Activated CD8-positive, alpha-beta memory T cell treated with anti-CD3 and anti-CD28 coated beads, Interleukin-2, amount 50 U/mL, for 24 hours (primary cell): ENCODE measurements around the gene AMDHD2.
"Not testable (repeated sequence)": the region's sequence is repeated elsewhere in the genome, so short reads cannot be mapped to it uniquely, and the experiment has no call there.

Experiments used
- DNase-seq: peaks from one replicate; pipeline ENCODE4 v3.0.0-alpha.2; 2020; ENCODE audit errors: extremely low read depth

AMDHD2 gene

GRCh38 chr16:2517954-2518605, 2.1 kb upstream of the AMDHD2 start:
- DNase-seq: no peak

DNA sequence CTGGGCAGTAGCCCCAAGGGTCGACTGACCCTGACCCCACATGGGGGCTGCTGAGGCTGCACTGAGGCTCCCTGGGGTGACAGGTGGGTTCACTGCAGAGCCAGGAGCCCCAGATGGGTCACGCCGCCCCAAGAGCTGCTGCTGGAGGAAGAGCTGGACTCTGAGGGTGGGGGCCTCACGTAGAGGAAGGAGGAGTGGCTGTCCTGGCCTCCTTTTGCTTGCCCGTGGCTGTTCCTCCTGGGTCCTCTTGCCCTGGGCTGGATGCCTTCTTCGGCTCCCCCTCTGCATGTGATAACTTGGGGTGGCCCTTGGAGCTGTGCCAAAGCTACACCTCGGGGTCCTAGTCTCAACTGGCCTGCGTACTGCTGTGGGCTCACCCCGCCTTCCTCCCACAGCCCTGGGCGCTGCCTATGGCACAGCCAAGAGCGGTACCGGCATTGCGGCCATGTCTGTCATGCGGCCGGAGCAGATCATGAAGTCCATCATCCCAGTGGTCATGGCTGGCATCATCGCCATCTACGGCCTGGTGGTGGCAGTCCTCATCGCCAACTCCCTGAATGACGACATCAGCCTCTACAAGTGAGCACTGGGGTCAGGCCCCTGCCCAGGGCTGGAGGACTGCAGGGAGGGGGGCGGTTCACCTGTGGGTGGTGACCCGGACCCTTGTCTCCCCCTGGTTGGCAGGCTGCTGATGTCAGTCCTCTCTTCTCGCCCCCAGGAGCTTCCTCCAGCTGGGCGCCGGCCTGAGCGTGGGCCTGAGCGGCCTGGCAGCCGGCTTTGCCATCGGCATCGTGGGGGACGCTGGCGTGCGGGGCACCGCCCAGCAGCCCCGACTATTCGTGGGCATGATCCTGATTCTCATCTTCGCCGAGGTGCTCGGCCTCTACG, 1.1 kb upstream of the AMDHD2 start:
- DNase-seq: no peak

- no peak for DNase-seq
These were observed 475 bp upstream of the AMDHD2 start for GRCh38 chr16:2519711-2520080.

- DNase-seq: no peak
These were observed 787 bp downstream of the AMDHD2 start for GRCh38 chr16:2520784-2521531.

DNA sequence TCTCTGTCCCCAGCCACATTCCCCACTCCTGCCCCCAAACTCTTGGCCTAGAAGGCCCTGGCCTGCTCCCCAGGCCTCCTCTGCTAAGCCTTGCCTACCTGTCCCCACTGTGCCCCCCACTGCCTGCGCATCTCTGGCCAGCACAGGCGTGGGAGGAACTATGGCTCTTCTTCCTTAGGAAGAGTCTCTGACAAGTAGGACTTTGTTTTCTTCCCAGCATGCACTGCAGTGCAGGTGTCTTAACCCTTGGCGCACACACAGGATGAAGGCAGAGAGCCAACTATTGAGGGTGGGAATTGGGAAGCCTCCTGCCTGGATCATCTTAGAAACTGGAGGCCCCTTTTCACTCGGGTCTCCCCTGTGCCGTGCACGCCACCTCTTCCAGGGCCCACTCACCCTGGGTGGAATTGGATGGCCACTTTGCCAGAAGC, 3.6 kb downstream of the AMDHD2 start:
- no peak for DNase-seq

DNA sequence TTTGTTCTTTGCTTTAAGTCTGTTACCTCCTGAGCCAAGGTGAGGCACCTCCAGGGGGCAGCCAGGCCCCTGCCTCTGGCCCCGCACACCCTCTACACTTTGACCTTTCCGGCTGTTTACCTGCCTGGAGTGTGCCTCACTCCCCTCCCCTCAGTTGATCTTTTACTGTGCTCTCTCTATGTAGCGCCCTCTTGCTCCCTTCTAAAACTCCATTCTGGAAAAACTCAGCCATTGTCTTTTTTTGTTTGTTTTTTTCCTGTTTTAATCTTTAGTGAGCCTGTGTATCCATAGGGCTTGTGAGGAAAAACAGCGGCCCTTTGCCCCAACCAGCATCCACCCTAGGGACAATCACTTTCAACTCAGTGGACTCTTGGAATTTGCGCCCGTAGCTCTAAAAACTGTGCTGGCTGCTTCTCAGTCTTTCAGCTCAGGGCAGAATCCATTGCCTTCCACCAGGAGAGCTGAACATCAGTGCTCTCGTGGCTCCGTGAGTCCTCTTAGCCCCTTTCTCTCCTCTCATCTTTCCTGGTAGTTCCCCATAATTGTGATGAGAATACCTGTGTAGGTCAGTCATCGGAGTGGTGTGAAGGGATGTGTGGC, 4.3 kb downstream of the AMDHD2 start:
- no peak for DNase-seq

DNA sequence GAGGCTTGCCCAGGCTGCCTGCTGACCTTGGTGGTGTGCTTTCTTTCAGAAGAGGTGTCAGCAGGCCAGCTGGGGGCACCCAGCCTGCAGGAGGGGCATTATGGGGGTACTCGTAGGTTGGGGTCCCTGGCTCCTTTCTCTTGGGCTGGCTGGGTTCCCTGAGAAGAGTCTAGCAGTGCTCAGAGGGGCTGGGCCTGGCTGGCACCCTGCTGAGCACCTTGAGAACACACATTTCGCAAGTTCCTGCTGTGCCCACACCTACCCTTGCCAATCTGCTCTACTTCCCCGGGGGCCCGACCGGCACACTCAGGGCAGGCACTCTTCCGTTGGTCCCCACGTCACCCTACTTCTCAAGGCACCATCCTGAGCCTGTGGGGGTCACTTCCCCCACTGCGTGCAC, 6.0 kb downstream of the AMDHD2 start:
- DNase-seq: no peak

DNA sequence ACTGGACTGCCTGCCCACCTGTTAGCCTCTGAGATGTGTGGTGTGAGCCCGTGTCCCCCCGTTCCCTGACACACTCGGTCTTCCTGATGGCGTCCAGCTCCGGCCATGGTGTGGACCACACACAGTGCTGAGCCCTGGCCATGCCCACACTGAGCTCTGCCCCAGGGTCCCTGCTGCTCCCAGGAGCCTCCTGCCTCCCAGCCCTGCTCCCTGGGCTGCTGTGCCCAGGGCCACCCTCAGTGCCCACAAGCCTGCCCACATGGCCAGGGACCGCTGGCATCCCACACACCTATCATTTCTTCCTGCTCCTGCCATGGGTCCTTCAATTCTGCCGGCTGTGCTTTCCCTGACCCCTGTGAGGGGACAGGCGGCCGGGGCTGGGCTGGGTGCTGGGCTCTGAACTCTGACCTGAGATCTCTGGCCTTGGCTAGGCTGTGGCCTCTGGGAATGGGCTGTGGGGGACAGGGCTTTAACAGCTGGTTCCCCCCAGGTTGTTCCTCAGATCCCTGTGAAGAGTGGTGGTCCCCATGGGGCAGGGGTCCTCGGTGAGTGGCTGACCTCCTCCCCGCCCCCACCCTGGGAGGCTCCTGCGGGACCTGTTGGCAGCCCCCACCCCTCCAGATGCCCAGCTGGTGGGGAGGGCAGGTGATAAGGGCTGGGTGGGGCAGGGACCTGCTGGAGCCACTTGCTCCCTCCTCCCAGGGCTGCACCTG, 7.1 kb downstream of the AMDHD2 start:
- DNase-seq: no peak

- no peak for DNase-seq
These were observed 7.6 kb downstream of the AMDHD2 start for GRCh38 chr16:2527784-2528100.

GRCh38 chr16:2528161-2529060, 8.2 kb downstream of the AMDHD2 start:
- DNase-seq: no peak

DNA sequence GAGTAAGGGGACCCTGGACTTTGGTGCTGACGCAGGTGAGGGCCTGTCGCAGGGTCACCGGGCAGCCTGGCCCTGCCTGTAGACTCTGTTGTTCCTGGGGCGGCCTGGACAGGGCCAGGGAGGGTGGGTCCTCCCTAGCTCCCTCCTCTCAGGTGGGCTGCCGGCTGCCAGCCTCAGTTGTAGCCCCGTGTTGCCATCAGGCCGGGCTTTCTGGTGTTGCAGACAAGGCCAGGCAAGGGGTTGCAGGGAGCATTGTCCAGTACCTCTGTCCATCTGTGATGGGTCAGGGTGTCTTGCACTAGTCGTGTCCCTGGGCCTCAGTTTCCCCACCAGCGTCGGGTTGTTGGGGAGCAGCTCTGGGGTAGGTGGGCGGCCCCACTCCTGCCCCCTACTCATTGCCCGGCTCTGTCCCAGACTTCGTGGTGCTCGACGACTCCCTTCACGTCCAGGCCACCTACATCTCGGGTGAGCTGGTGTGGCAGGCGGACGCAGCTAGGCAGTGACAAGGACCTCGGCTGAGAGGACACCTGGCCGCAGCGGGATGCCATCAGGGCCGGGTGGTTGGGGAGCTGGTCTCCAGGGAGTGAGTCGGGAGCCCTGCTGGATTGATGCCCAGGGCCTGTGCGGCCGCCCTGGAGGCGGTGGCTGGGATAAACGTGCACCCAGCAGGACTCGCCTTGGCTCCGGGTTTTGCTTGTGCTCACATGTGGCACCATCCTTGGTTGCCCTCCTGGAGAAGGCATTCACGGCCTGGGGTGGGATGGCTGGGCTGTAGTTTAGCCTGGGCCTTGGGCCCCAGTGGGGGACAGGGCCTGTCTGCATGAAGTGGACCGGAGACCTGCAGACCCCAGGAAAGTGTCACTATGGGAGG, 9.1 kb downstream of the AMDHD2 start:
- DNase-seq: no peak

- DNase-seq: no peak
These were observed 9.9 kb downstream of the AMDHD2 start for GRCh38 chr16:2529961-2530628.

DNA sequence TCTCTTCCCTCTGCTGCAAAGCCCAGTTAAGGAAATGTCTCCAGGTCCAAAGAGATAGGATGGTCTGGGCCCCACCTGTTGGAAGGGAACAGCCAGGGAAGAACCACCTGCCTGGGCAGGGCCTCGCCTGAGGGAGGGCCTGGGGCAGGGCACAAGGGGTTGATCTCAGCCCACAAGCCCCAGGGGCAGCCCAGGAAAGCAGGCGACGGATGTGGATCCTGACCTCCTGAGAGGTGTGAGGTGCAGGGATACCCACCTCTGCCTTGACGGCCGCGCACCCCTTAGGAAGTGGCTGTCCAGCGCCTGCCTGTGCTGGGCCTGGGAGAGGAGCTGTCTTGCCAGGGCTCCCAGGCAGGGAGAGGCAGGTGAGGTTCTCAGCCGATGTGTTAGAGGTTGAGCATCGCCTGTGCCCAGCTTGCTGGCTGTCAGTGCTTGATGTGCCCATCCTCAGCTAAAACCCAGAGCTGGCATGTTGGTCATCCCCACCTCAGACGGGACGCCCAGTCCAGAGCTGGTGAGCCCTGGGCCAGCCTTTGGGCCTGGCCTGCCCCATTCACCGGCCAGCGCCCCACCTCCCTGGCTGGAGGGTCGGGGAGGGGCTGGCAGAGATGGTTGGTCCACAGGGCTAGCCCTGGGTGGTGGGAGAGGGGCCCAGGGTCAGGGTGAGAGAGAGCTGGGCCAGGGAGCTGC, 10.6 kb downstream of the AMDHD2 start:
- DNase-seq: no peak

DNA sequence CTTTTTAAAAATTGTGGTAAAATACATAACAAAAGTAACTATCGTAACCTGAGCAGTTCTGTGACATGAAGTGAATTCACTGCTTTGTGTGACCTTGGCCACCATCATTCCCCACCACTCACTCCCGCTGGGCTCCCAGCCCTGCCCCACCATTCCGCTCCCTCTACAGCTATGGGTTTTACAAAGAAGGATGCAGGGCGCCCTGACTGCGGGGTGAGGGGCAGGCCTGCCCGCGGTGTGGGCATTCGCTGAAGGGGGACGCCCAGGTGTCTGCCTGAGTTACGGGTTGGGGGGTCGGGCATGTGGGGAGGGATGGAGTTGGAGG, 11.2 kb downstream of the AMDHD2 start, which contains the start of gene CEMP1:
TSS of gene CEMP1 (minus strand) at position 38 of the 325 bp plus-strand sequence. CDS start 335 bp downstream, outside the sequence.
- DNase-seq: no peak

GRCh38 chr16:2531696-2532493, 11.7 kb downstream of the AMDHD2 start:
- DNase-seq: peak; percentile 97

- no peak for DNase-seq
These were observed 12.4 kb downstream of the AMDHD2 start for GRCh38 chr16:2532494-2533141.

DNA sequence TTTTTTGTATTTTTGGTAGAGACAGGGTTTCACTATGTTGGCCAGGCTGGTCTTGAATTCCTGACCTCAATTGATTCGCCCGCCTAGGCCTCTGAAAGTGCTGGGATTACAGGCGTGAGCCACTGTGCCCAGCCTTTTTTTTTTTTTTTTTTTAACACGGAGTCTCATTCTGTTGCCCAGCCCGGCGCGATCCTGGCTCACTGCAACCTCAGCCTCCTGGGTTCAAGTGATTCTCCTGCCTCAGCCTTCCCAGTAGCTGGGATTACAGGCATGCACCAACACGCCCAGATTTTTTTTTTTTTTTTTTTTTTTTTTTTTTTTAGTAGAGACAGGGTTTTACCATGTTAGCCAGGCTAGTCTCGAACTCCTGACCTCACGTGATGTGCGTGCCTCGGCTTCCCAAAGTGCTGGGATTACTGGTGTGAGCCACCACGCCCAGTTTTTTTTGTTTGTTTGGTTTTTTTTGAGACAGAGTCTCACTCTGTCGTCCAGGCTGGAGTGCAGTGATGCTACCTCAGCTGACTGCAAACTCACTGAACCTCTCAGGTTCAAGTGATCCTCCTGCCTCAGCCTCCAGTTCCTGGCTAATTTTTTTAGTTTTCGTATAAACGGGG, 13.1 kb downstream of the AMDHD2 start:
- not testable (repeated sequence) for DNase-seq
